H1 (cell line): ENCODE measurements around the gene ANKRD11. TPM values are rescaled to one million over a fixed set of nuclear protein-coding genes. Genes with fewer than 3 reads are reported as not detected.

Source experiments
- CTCF ChIA-PET: fragments of 300-600 bp; sonication (Branson Sonifier 250); formaldehyde crosslinking; loops from one replicate; lab custom pipeline; 2021; ENCODE audit not compliant: partially characterized antibody; lab: Charles Lee
- POLR2A ChIA-PET: fragments of 300-600 bp; sonication (Branson Sonifier 250); formaldehyde crosslinking; loops from one replicate; lab custom pipeline; 2021; ENCODE audit warnings: inconsistent platforms; ENCODE audit not compliant: partially characterized antibody; lab: Charles Lee
- DNase-seq, 2 experiments: peaks; one replicate each; pipeline versions ENCODE4 v3.0.0 to v3.0.0-alpha.2; 2010 to 2022; ENCODE audit warnings: low spot score in 2 of 2, low read depth in 1 of 2, mixed read lengths in 1 of 2
- FAIRE-seq: peaks from 2 replicates; lab custom pipeline; 2011; peaks lifted over from hg19 to GRCh38; lab: Jason Lieb, UNC
- H2AFZ ChIP-seq: 2 replicates; pipeline ENCODE4 v1.8.1; 2012; ENCODE audit warnings: low read length, inconsistent platforms
- H2AK5ac ChIP-seq: 2 replicates; pipeline ENCODE4 v1.6.1; 2013; ENCODE audit warnings: low read depth, low read length
- H2BK120ac ChIP-seq: replicated peaks from 2 replicates; pipeline ENCODE3; 2013; ENCODE audit warnings: low read depth, low read length, inconsistent platforms
- H2BK12ac ChIP-seq: 2 replicates; pipeline ENCODE4 v1.6.1; 2013; ENCODE audit warnings: low read depth, low read length
- H2BK15ac ChIP-seq: 2 replicates; pipeline ENCODE4 v1.6.1; 2013; ENCODE audit warnings: low read length
- H2BK20ac ChIP-seq: 2 replicates; pipeline ENCODE4 v1.6.1; 2013; ENCODE audit warnings: low read length
- H2BK5ac ChIP-seq: 2 replicates; pipeline ENCODE4 v1.6.1; 2013; ENCODE audit warnings: low read depth, low read length
- H3K14ac ChIP-seq: 2 replicates; pipeline ENCODE4 v1.6.1; 2013; ENCODE audit warnings: inconsistent platforms; ENCODE audit not compliant: insufficient read length
- H3K18ac ChIP-seq: 2 replicates; pipeline ENCODE4 v1.6.1; 2013; ENCODE audit warnings: low read length; ENCODE audit errors: extremely low read depth
- H3K23ac ChIP-seq: 2 replicates; pipeline ENCODE4 v1.6.1; 2013; ENCODE audit warnings: inconsistent platforms; ENCODE audit not compliant: insufficient read length
- H3K23me2 ChIP-seq: 2 replicates; pipeline ENCODE4 v1.6.1; 2013; ENCODE audit warnings: low read depth, low read length
- H3K27ac ChIP-seq: 2 replicates; pipeline ENCODE4 v1.6.1; 2011; ENCODE audit warnings: low read depth, low read length, inconsistent platforms
- H3K27me3 ChIP-seq, 4 experiments: replicated peaks in 1 of 4; 1 replicate in 1 of 4; 2 replicates in 3 of 4; pipeline versions ENCODE4 v1.6.1 to v1.8.1; 2011 to 2013; ENCODE audit warnings: low read length in 3 of 4, mild to moderate bottlenecking in 3 of 4, inconsistent platforms in 2 of 4, mixed read lengths in 2 of 4, moderate library complexity in 1 of 4; ENCODE audit not compliant: control insufficient read depth in 3 of 4, insufficient read depth in 3 of 4; ENCODE audit errors: extremely low read depth in 1 of 4
- H3K36me3 ChIP-seq, 4 experiments: 2 replicates each; pipeline versions ENCODE4 v1.6.1 to v1.8.1; 2011 to 2013; ENCODE audit warnings: mild to moderate bottlenecking in 4 of 4, low read length in 3 of 4, moderate library complexity in 2 of 4, control low read depth in 1 of 4, inconsistent platforms in 1 of 4; ENCODE audit not compliant: insufficient read depth in 4 of 4, control insufficient read depth in 2 of 4
- H3K4ac ChIP-seq: replicated peaks from 2 replicates; pipeline ENCODE3; 2013; ENCODE audit warnings: low read length, low read depth, mixed read lengths, inconsistent platforms; ENCODE audit not compliant: insufficient read length
- H3K4me1 ChIP-seq, 4 experiments: replicated peaks in 1 of 4; 1 replicate in 1 of 4; 2 replicates in 3 of 4; pipeline versions ENCODE4 v1.6.1 to v1.8.1; 2011 to 2013; ENCODE audit warnings: low read length in 3 of 4, inconsistent platforms in 2 of 4, mixed read lengths in 1 of 4; ENCODE audit not compliant: insufficient read depth in 4 of 4, control insufficient read depth in 3 of 4
- H3K4me2 ChIP-seq, 2 experiments: 2 replicates each; pipeline versions ENCODE4 v1.6.1 to v1.8.1; 2011 to 2013; ENCODE audit warnings: low read depth in 2 of 2, low read length in 2 of 2, control low read depth in 1 of 2, inconsistent platforms in 1 of 2, mild to moderate bottlenecking in 1 of 2; ENCODE audit not compliant: insufficient read depth in 1 of 2
- H3K4me3 ChIP-seq, 4 experiments: fragments of 200-600, 300-600 bp in 1 of 4; sonication (generic), shearing (Covaris generic), sonication (Bioruptor Twin) in 1 of 4; 2 replicates each; pipeline versions ENCODE4 v1.5.1 to v1.8.1; 2011 to 2016; ENCODE audit warnings: low read length in 4 of 4, low read depth in 3 of 4, control low read depth in 2 of 4, inconsistent platforms in 2 of 4, mild to moderate bottlenecking in 2 of 4, mixed read lengths in 1 of 4, moderate library complexity in 1 of 4; ENCODE audit not compliant: insufficient read depth in 2 of 4; ENCODE audit errors: extremely low read depth in 1 of 4
- H3K56ac ChIP-seq: replicated peaks from 2 replicates; pipeline ENCODE3; 2013; ENCODE audit warnings: low read depth, mild to moderate bottlenecking, mixed read lengths, low read length, inconsistent platforms; ENCODE audit not compliant: insufficient read length
- H3K79me1 ChIP-seq: 2 replicates; pipeline ENCODE4 v1.6.1; 2013; ENCODE audit warnings: low read depth, low read length, control low read depth
- H3K79me2 ChIP-seq, 2 experiments: 2 replicates each; pipeline versions ENCODE4 v1.6.1 to v1.8.1; 2012 to 2013; ENCODE audit warnings: low read length in 2 of 2, mild to moderate bottlenecking in 2 of 2, inconsistent platforms in 1 of 2; ENCODE audit not compliant: insufficient read depth in 2 of 2, control insufficient read depth in 1 of 2
- H3K9ac ChIP-seq, 4 experiments: replicated peaks in 1 of 4; 1 replicate in 1 of 4; 2 replicates in 3 of 4; pipeline versions ENCODE4 v1.6.1 to v1.8.1; 2011 to 2013; ENCODE audit warnings: low read depth in 3 of 4, low read length in 3 of 4, control low read depth in 2 of 4, mild to moderate bottlenecking in 2 of 4, moderate library complexity in 2 of 4, inconsistent platforms in 1 of 4; ENCODE audit errors: extremely low read depth in 1 of 4
- H3K9me3 ChIP-seq, 2 experiments: 2 replicates each; pipeline versions ENCODE4 v1.6.1 to v1.8.1; 2012 to 2013; ENCODE audit warnings: mild to moderate bottlenecking in 2 of 2, moderate library complexity in 2 of 2, control low read depth in 1 of 2, inconsistent platforms in 1 of 2, low read depth in 1 of 2, low read length in 1 of 2, mixed read lengths in 1 of 2; ENCODE audit not compliant: insufficient read depth in 2 of 2
- H4K20me1 ChIP-seq, 2 experiments: replicated peaks in 1 of 2; 2 replicates each; pipeline versions ENCODE3 to v1.8.1; 2011 to 2013; ENCODE audit warnings: inconsistent platforms in 2 of 2, low read length in 2 of 2, mild to moderate bottlenecking in 1 of 2; ENCODE audit not compliant: insufficient read depth in 2 of 2, control insufficient read depth in 1 of 2
- H4K5ac ChIP-seq: 2 replicates; pipeline ENCODE4 v1.6.1; 2013; ENCODE audit warnings: low read length, low read depth, mixed read lengths, inconsistent platforms; ENCODE audit not compliant: insufficient read length
- H4K8ac ChIP-seq: 2 replicates; pipeline ENCODE4 v1.8.0; 2013; ENCODE audit warnings: mild to moderate bottlenecking, moderate library complexity, low read length, inconsistent platforms; ENCODE audit not compliant: insufficient read depth; ENCODE audit errors: extremely low read depth
- H4K91ac ChIP-seq: replicated peaks from 2 replicates; pipeline ENCODE3; 2013; ENCODE audit warnings: low read length, mixed read lengths, inconsistent platforms; ENCODE audit not compliant: insufficient read length
- ATF3 ChIP-seq: IDR thresholded peaks from 2 replicates; pipeline ENCODE4 v1.6.1; 2011; ENCODE audit warnings: low read depth, mild to moderate bottlenecking, low read length; ENCODE audit not compliant: insufficient read depth
- HDAC2 ChIP-seq, 2 experiments: fragments of 300-600 bp in 1 of 2; sonication (generic) in 1 of 2; IDR thresholded peaks; 2 replicates each; pipeline ENCODE4 v1.6.1; 2011 to 2012; ENCODE audit warnings: low read depth in 2 of 2, low read length in 2 of 2, mild to moderate bottlenecking in 2 of 2, moderate library complexity in 2 of 2, borderline replicate concordance in 1 of 2, inconsistent platforms in 1 of 2
- KDM1A ChIP-seq: fragments of 200-600, 300-600 bp; sonication (generic); IDR thresholded peaks from 2 replicates; pipeline ENCODE4 v1.7.1; 2016; ENCODE audit warnings: mild to moderate bottlenecking, low read length, borderline replicate concordance
- KDM5A ChIP-seq: fragments of 200-600 bp; IDR thresholded peaks from 2 replicates; pipeline ENCODE4 v1.7.1; 2012; ENCODE audit warnings: mild to moderate bottlenecking, low read length, inconsistent platforms, mixed read lengths
- WGBS, 2 experiments: shearing (Covaris generic) in 1 of 2; methylation state at CpG; one replicate each; pipeline versions ENCODE4 v1.1.6 to v1.1.7; 2013 to 2015; ENCODE audit warnings: low lambda C conversion rate in 2 of 2, mixed read lengths in 2 of 2, inconsistent platforms in 1 of 2, low coverage in 1 of 2, missing lambda C conversion rate in 1 of 2; ENCODE audit not compliant: insufficient replicate concordance in 2 of 2, insufficient coverage in 1 of 2, insufficient read length in 1 of 2; ENCODE audit errors: extremely low coverage in 1 of 2, missing lambda C conversion rate in 1 of 2; 5-methylcytosine and 5-hydroxymethylcytosine counted together
- polyA plus RNA-seq, 7 experiments: library from polyadenylated mRNA; depleted of rRNA in 3 of 7; stranded (reverse) in 5 of 7; unstranded in 2 of 7; fragments of >200 nt in 5 of 7; fragments of 200-250 nt in 2 of 7; gene quantifications; 1 replicate in 5 of 7; 2 replicates in 1 of 7; 4 replicates in 1 of 7; pipeline versions ENCODE4 v1.2.1 to v1.2.3, GENCODE V29; 2011 to 2013; ENCODE audit warnings: missing spikeins in 2 of 7, mixed read lengths in 2 of 7
- total RNA-seq: library from RNA; stranded (reverse); fragmentation: NEBNext Ultra II Directional; extraction: Animal tissue kit (Norgen Biotek cat#: 25700); gene quantifications from 2 replicates; pipeline ENCODE4 v1.2.1, GENCODE V29; 2021

Gene ANKRD11
- total and polyA plus RNA-seq, 2 of the 8 experiments (the other 6 are each of a cell fraction or from before 2014, with no cell fraction given), result 46.5 to 142 TPM

GRCh38 chr16:89398924-89399323, 91.4 kb downstream of the ANKRD11 start:
- ChIA-PET CTCF (interaction anchor here (1.5 kb wide), 1 partner anchor 19 kb away, joined by 3 read pairs; no protein-coding TSS in a partner anchor), POLR2A (interaction anchor here (0.6 to 1.1 kb wide), 2 partner anchors 15 to 83 kb away, joined by 3 read pairs; no protein-coding TSS in a partner anchor)
- no peak overlapping the region for H3K56ac ChIP-seq
- H3K9ac ChIP-seq, result no peak overlapping the region
- H3K18ac ChIP-seq, result no peak overlapping the region
- no peak overlapping the region for H2AFZ ChIP-seq
- H3K14ac ChIP-seq, result no peak overlapping the region
- H4K8ac ChIP-seq, result no peak overlapping the region
- DNase-seq (no peak), FAIRE-seq (no peak)
- peaks cover 33 to 93% of the 10 kb centered on the region in 2 experiments for H3K79me2 ChIP-seq
- peaks cover 56 to 65% of the 10 kb centered on the region in 2 experiments for H4K20me1 ChIP-seq
- no peak overlapping the region for H3K4me3 ChIP-seq
- no peak overlapping the region for H2AK5ac ChIP-seq
- H2BK12ac ChIP-seq, result no peak overlapping the region
- H4K5ac ChIP-seq, result no peak overlapping the region
- no peak overlapping the region for H2BK120ac ChIP-seq
- H3K79me1 ChIP-seq, result peaks cover 28% of the 10 kb centered on the region
- H3K23ac ChIP-seq, result no peak overlapping the region
- H3K4ac ChIP-seq, result no peak overlapping the region
- H2BK5ac ChIP-seq, result no peak overlapping the region
- no peak overlapping the region for H3K4me2 ChIP-seq
- no peaks in the 10 kb centered on the region for H3K36me3 ChIP-seq
- H2BK15ac ChIP-seq, result no peak overlapping the region
- 0 out of 2 replicates have a peak overlapping the region, but pooled peaks have one; percentile 56 for H3K27ac ChIP-seq
- H4K91ac ChIP-seq, result no peak overlapping the region
- H3K23me2 ChIP-seq, result peaks cover 2% of the 10 kb centered on the region; the same call in 1 of the 2 replicates
- H2BK20ac ChIP-seq, result no peak overlapping the region
- TF ChIP-seq KDM5A (no peak), HDAC2 (IDR thresholded peaks at IDR 0.05; ENCODE audit: borderline replicate concordance in 1 of 2, low read depth in 2 of 2, low read length in 2 of 2) (no peak), ATF3 (no peak), KDM1A (no peak)
- 90% methylated on average over 9 of the region's 9 CpGs; no CpG with 5 or more reads in 1 of the 2 experiments for WGBS, 2 experiments
- H3K4me1 ChIP-seq, result peaks cover 8 to 28% (median 18%) of the 10 kb centered on the region in 4 experiments
- no peaks in the 10 kb centered on the region for H3K9me3 ChIP-seq
- no peaks in the 10 kb centered on the region for H3K27me3 ChIP-seq
